Heart left ventricle (tissue), 16 donors: Measurements from ENCODE around the gene COMMD3. TPM values are rescaled to one million over a fixed set of nuclear protein-coding genes. Genes with fewer than 3 reads are reported as not detected.

Experiments
- ATAC-seq, 4 donors: fragments of 200-7000 bp; cut with Tn5 transposase; one replicate each; pipeline ENCODE4 v1.9.1; 2020 to 2022; ENCODE audit warnings: moderate library complexity in 4 of 4, mild to moderate bottlenecking in 3 of 4, moderate number of reproducible peaks in 1 of 4
- DNase-seq, 5 donors: peaks; one replicate each; pipeline ENCODE4 v3.0.0-alpha.2; 2020
- H3K27ac ChIP-seq, 12 donors: fragments of 200-600 bp; sonication (generic) in 4 of 12; one replicate each; pipeline versions ENCODE4 v1.5.0 to v1.8.0; 2016 to 2022; ENCODE audit warnings: mild to moderate bottlenecking in 2 of 12
- H3K27me3 ChIP-seq, 9 donors: fragments of 200-600 bp; sonication (generic) in 2 of 9; one replicate each; pipeline versions ENCODE4 v1.5.1 to v1.8.0; 2016 to 2022; ENCODE audit warnings: mild to moderate bottlenecking in 3 of 9
- H3K36me3 ChIP-seq, 9 donors: fragments of 200-600 bp; sonication (generic) in 2 of 9; one replicate each; pipeline versions ENCODE4 v1.5.0 to v1.8.0; 2018 to 2022; ENCODE audit warnings: mild to moderate bottlenecking in 2 of 9
- H3K4me1 ChIP-seq, 12 donors: fragments of 200-600 bp; sonication (generic) in 4 of 12; one replicate each; pipeline versions ENCODE4 v1.5.0 to v1.8.0; 2016 to 2022; ENCODE audit warnings: mild to moderate bottlenecking in 3 of 12
- H3K4me3 ChIP-seq, 12 donors: fragments of 200-600 bp; sonication (generic) in 4 of 12; one replicate each; pipeline versions ENCODE4 v1.5.0 to v1.8.0; 2017 to 2022; ENCODE audit warnings: mild to moderate bottlenecking in 9 of 12, moderate library complexity in 4 of 12
- H3K9me3 ChIP-seq, 12 donors: fragments of 200-600 bp; sonication (generic) in 4 of 12; one replicate each; pipeline versions ENCODE4 v1.5.0 to v1.8.0; 2016 to 2022; ENCODE audit warnings: mild to moderate bottlenecking in 1 of 12
- POLR2A ChIP-seq, 2 donors: fragments of 450-650 bp; IDR thresholded peaks; one replicate each; pipeline ENCODE4 v1.6.1; 2017; ENCODE audit warnings: antibody characterized with exemption in 2 of 2, mild to moderate bottlenecking in 2 of 2, moderate library complexity in 2 of 2
- WGBS, 4 donors: extraction: QIAGEN DNeasy Blood & Tissue Kit in 2 of 4; methylation state at CpG; one replicate each; pipeline versions ENCODE4 v1.1.5 to v1.1.7; 2013 to 2018; 5-methylcytosine and 5-hydroxymethylcytosine counted together
- intact Hi-C, 10 donors: fragments of 100-400 bp; cut with DNase I; formaldehyde crosslinking; loops; one replicate each; pipeline versions ENCODE4 v1.11.1 to v1.14.2; 2022
- polyA plus RNA-seq, 2 donors: library from polyadenylated mRNA; stranded (reverse); fragments of 200-250 nt; gene quantifications; one replicate each; pipeline ENCODE4 v1.2.3, GENCODE V29; 2013
- total RNA-seq, 9 donors: library from RNA; depleted of rRNA in 2 of 9; stranded (reverse); fragments of >200 nt in 2 of 9; fragmentation: NEBNext Ultra II Directional in 3 of 9; extraction: Animal tissue kit (Norgen Biotek cat#: 25700) in 3 of 9; gene quantifications; one replicate each; pipeline versions ENCODE4 v1.1.0 to v1.2.4, GENCODE V29; 2016 to 2023
- TF ChIP-seq, protein P1 (sequence below), 12 donors: fragments of 200-600 bp; sonication (generic) in 4 of 12; IDR thresholded peaks; one replicate each; pipeline versions ENCODE4 v1.5.0 to v1.8.0; 2018 to 2022; ENCODE audit warnings: antibody characterized with exemption in 12 of 12, mild to moderate bottlenecking in 5 of 12
- donor health status: ischemic (EF 13 %, LVEDD 7.1; RV severe dilation, severe dysfunction).
- donor health status: healthy with polysubstance abuse.
- donor health status: DM: no; HTN: yes; CAD: no.
- donor health status: DM: no; HTN: no; CAD: no.
- donor health status: ischemic (EF 25% LVEDD 6.9; RV normal size, moderate dysfunction).
- donor health status: ischemic (EF 25% LVEDD 5.7; RV mildly dilated, moderate dysfunction).
- donor health status: healthy.
- donor health status: DM: yes; HTN: yes; CAD: no.
- donor health status: ischemic (EF 35%, LVEDD 5.7; RV mildly dilated, moderate dysfunction).
- donor health status: nonischemic (EF 11% LVEDD 7.7; RV severe dilation, severe dysfunction).
- donor health status: DM: yes; HTN: yes; CAD: no.
- donor health status: PGD.
- donor health status: ischemic (EF 29% LVEDD 5.4; RV normal size, mild dysfunction).
- donor health status: nonischemic (EF 23%, LVEDD 6.1; RV moderate dilation, normal function).

The COMMD3 gene
- total and polyA plus RNA-seq, 11 donors: 44.4 to 88.5 (median 74.1) TPM

DNA sequence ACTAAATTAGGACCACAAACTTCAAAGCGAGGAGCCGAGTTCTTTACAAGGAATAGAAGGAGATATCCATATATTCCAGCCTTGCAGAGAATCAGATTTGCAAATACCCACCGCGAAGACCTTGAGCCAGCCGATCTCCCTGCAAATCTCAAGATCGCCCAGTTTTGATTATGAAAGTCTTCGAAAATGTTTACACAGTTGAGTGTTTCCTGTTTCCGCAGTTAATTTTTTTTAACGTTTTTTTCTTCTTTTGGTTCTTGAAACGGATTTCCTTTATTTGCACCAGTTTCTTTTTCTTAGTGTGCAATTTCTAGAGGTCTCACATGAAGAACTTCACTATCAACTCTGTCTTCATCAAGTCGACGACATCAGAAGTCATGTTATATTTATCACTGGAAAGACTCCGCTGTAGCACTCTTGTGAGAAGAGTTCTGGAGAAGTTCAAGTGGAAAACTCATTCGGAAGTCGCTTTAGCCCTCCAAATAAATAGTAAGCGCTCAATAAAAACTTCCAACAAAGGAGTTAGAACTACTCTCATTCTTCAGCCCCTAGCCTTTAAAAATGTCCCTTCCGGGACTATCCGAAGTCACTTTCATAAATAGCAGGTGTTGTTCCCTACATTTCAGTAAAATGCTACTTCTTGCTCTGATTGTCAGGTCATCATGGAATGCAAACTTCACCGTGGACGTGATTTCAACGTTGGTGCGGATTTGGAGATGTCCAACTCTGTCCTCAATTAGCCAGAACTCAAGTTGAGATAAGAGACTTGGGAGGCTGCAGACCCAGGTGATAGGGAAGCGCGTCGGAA lies 17.2 kb downstream of the COMMD3 start:
- no peak for ATAC-seq
- H3K27ac ChIP-seq: peak overlapping the region in 1 of 12 donors; percentile 14
- TF ChIP-seq POLR2A (IDR thresholded peaks at IDR 0.05): no peak
- TF ChIP-seq, protein P1, sequence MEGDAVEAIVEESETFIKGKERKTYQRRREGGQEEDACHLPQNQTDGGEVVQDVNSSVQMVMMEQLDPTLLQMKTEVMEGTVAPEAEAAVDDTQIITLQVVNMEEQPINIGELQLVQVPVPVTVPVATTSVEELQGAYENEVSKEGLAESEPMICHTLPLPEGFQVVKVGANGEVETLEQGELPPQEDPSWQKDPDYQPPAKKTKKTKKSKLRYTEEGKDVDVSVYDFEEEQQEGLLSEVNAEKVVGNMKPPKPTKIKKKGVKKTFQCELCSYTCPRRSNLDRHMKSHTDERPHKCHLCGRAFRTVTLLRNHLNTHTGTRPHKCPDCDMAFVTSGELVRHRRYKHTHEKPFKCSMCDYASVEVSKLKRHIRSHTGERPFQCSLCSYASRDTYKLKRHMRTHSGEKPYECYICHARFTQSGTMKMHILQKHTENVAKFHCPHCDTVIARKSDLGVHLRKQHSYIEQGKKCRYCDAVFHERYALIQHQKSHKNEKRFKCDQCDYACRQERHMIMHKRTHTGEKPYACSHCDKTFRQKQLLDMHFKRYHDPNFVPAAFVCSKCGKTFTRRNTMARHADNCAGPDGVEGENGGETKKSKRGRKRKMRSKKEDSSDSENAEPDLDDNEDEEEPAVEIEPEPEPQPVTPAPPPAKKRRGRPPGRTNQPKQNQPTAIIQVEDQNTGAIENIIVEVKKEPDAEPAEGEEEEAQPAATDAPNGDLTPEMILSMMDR (IDR thresholded peaks at IDR 0.05): no peak
- H3K9me3 ChIP-seq: peaks cover 0 to 7% (median 0%) of the 10 kb centered on the region in 12 donors
- peaks cover 32 to 54% (median 46%) of the 10 kb centered on the region in 9 donors for H3K27me3 ChIP-seq
- peaks cover 0 to 26% (median 19%) of the 10 kb centered on the region in 9 donors for H3K36me3 ChIP-seq
- peaks cover 9 to 38% (median 21%) of the 10 kb centered on the region in 12 donors for H3K4me1 ChIP-seq
- no peak for DNase-seq
- intact Hi-C loops: no loop called here
- WGBS, 4 donors: 38 to 53% (median 48%) methylated on average over 25 of the region's 25 CpGs
- H3K4me3 ChIP-seq: peak overlapping the region in 2 of 12 donors; percentile 5 to 35

DNA sequence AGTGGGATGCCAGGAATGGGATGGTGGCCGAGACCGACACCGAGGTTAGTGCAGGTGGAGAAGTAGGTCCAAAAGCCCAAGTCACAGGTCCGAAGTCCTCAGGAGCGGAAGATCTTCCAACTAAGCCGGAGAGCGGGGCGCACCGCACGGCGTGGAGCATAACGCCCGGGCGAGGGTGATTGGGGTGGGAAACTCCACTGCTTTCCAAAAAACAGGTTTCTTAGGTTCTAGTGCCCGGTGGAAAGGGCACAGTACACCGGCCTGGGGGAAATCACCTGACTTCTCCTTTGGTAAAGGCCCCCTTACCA lies 17.7 kb downstream of the COMMD3 start:
- DNase-seq: peak in 2 of 5 donors; percentile 27 to 56
- TF ChIP-seq, protein P1 (IDR thresholded peaks at IDR 0.05): no peak
- TF ChIP-seq POLR2A (IDR thresholded peaks at IDR 0.05): no peak
- H3K4me3 ChIP-seq: peak overlapping the region in 5 of 12 donors; percentile 49 to 61 (median 57)
- H3K27me3 ChIP-seq: peaks cover 37 to 59% (median 52%) of the 10 kb centered on the region in 9 donors
- whole genome bisulfite sequencing, 4 donors: 36 to 53% (median 51%) methylated on average over 16 of the region's 16 CpGs
- peaks cover 9 to 40% (median 21%) of the 10 kb centered on the region in 12 donors for H3K4me1 ChIP-seq
- ATAC-seq: no peak
- intact Hi-C loops: no loop called here
- H3K27ac ChIP-seq: no peak overlapping the region
- peaks cover 0 to 21% (median 14%) of the 10 kb centered on the region in 9 donors for H3K36me3 ChIP-seq
- H3K9me3 ChIP-seq: peaks cover 0 to 7% (median 0%) of the 10 kb centered on the region in 12 donors

DNA sequence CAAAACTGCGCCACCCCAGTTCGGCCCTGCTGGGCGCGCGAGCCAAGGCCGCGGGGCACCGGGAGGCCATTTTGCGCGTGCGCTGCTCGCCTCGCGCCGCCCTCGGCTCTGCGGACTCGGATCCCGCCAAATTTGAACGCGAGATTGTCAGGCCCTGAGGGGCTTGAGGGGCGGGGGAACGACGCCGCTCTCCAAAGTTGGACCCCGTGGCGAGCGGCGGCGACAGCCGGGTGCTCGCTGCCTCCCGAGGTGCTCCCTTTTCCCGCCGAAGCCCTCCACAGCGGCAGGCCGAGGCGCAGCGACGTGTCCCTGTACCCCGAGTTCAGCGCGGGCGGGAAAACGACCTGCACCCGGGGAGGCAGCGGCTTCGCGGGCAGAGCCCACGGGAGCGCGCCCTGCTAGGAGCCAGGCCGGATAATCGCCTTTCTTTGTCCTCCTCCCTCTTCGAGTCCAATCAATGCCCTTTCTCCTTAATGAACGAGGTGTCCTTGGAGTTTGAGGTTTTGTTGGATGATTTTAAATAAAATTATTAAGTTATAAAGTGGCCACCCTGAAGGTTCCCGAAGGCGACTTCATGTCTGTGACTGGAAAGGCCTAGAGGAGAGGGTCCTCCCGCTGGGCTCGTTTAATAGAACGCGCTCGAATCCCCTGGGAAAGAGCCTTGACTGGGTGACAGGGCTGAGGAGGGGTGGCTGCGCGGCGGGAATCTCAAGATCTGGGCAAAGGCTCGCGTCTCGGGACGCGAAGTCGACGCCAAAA lies 18.4 kb downstream of the COMMD3 start:
- no peak overlapping the region for H3K27ac ChIP-seq
- WGBS, 4 donors: 8 to 12% (median 10%) methylated on average over 44 to 73 of the region's 73 CpGs
- H3K4me1 ChIP-seq: peaks cover 9 to 43% (median 22%) of the 10 kb centered on the region in 12 donors
- intact Hi-C loops: no loop called here
- H3K27me3 ChIP-seq: peaks cover 41 to 66% (median 58%) of the 10 kb centered on the region in 9 donors
- no peak for TF ChIP-seq POLR2A (IDR thresholded peaks at IDR 0.05)
- TF ChIP-seq, protein P1 (IDR thresholded peaks at IDR 0.05): no peak
- peaks cover 0 to 7% (median 0%) of the 10 kb centered on the region in 12 donors for H3K9me3 ChIP-seq
- H3K4me3 ChIP-seq: peak overlapping the region; percentile 8 to 65 (median 50)
- DNase-seq: peak in 3 of 5 donors; percentile 25 to 66 (median 33)
- ATAC-seq: peak in 2 of 4 donors; percentile 23 to 42
- H3K36me3 ChIP-seq: peaks cover 0 to 14% (median 7%) of the 10 kb centered on the region in 9 donors
